IMR-90 (cell line): ENCODE data around the gene ZDHHC8.

Experiments
- CEBPB ChIP-seq: IDR thresholded peaks from 2 replicates; pipeline ENCODE4 v1.6.1; 2012; ENCODE audit warnings: low read depth, low read length, improper control_type of control experiment
- CHD1 ChIP-seq: IDR thresholded peaks from 2 replicates; pipeline ENCODE4 v1.6.1; 2012; ENCODE audit warnings: low read depth, low read length, improper control_type of control experiment
- MAFK ChIP-seq: IDR thresholded peaks from 2 replicates; pipeline ENCODE4 v1.6.1; 2012; ENCODE audit warnings: low read depth, low read length, improper control_type of control experiment
- MAZ ChIP-seq: IDR thresholded peaks from 2 replicates; pipeline ENCODE4 v1.6.1; 2012; ENCODE audit warnings: low read depth, mild to moderate bottlenecking, low read length, improper control_type of control experiment, moderate library complexity, borderline replicate concordance
- POLR2A ChIP-seq: IDR thresholded peaks from 2 replicates; pipeline ENCODE4 v1.6.1; 2012; ENCODE audit warnings: mild to moderate bottlenecking, low read depth, low read length
- RAD21 ChIP-seq: IDR thresholded peaks from 2 replicates; pipeline ENCODE4 v1.6.1; 2012; ENCODE audit warnings: low read length, improper control_type of control experiment
- RCOR1 ChIP-seq: IDR thresholded peaks from 2 replicates; pipeline ENCODE4 v1.6.1; 2012; ENCODE audit warnings: mild to moderate bottlenecking, low read length, improper control_type of control experiment; ENCODE audit not compliant: insufficient replicate concordance
- RFX5 ChIP-seq: IDR thresholded peaks from 2 replicates; pipeline ENCODE4 v1.8.0; 2012; ENCODE audit warnings: low read depth, mild to moderate bottlenecking, low read length, moderate library complexity
- TF ChIP-seq, protein P1 (sequence below): conservative IDR thresholded peaks from 2 replicates; pipeline ENCODE4 v1.5.1; 2012; ENCODE audit warnings: mild to moderate bottlenecking, low read depth, low read length, improper control_type of control experiment
- TF ChIP-seq, protein P2 (sequence below): fragments of 150-350 bp; IDR thresholded peaks from 2 replicates; pipeline ENCODE4 v1.6.1; 2017; ENCODE audit warnings: mild to moderate bottlenecking, antibody characterized with exemption, low read length, low read depth
- TF ChIP-seq, protein P3 (sequence below): fragments of 150-350 bp; IDR thresholded peaks from 2 replicates; pipeline ENCODE4 v1.6.1; 2016; ENCODE audit warnings: low read depth, mild to moderate bottlenecking, low read length, moderate library complexity, borderline replicate concordance

DNA sequence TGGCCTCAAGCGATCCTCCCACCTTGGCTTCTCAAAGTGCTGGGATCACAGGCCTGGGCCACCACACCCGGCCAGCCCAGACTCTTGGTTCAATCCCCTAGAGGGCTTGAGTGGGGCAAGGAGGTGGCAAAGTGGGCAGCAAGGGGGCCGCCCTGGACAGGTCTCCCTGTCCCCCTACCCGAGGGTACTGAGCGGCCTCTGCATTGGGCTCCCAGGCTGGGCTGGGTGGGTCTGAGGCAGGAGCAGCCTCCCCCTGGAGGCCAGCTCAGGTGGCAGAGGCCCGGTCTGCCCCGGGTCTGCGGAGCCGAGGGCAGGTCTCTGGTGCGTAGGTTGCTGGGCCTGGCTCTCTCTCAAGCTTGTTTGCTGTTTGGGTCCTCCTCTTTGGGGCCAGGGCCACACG is 41.6 kb downstream of the ZDHHC8 start:
- TF ChIP-seq, protein P1, sequence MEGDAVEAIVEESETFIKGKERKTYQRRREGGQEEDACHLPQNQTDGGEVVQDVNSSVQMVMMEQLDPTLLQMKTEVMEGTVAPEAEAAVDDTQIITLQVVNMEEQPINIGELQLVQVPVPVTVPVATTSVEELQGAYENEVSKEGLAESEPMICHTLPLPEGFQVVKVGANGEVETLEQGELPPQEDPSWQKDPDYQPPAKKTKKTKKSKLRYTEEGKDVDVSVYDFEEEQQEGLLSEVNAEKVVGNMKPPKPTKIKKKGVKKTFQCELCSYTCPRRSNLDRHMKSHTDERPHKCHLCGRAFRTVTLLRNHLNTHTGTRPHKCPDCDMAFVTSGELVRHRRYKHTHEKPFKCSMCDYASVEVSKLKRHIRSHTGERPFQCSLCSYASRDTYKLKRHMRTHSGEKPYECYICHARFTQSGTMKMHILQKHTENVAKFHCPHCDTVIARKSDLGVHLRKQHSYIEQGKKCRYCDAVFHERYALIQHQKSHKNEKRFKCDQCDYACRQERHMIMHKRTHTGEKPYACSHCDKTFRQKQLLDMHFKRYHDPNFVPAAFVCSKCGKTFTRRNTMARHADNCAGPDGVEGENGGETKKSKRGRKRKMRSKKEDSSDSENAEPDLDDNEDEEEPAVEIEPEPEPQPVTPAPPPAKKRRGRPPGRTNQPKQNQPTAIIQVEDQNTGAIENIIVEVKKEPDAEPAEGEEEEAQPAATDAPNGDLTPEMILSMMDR, result no peak
- TF ChIP-seq RFX5, result no peak
- TF ChIP-seq POLR2A, result no peak
- TF ChIP-seq MAFK, result no peak
- no peak for TF ChIP-seq RCOR1
- TF ChIP-seq, protein P2, sequence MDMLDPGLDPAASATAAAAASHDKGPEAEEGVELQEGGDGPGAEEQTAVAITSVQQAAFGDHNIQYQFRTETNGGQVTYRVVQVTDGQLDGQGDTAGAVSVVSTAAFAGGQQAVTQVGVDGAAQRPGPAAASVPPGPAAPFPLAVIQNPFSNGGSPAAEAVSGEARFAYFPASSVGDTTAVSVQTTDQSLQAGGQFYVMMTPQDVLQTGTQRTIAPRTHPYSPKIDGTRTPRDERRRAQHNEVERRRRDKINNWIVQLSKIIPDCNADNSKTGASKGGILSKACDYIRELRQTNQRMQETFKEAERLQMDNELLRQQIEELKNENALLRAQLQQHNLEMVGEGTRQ, result no peak
- TF ChIP-seq CHD1, result no peak
- TF ChIP-seq MAZ, result no peak
- TF ChIP-seq, protein P3, sequence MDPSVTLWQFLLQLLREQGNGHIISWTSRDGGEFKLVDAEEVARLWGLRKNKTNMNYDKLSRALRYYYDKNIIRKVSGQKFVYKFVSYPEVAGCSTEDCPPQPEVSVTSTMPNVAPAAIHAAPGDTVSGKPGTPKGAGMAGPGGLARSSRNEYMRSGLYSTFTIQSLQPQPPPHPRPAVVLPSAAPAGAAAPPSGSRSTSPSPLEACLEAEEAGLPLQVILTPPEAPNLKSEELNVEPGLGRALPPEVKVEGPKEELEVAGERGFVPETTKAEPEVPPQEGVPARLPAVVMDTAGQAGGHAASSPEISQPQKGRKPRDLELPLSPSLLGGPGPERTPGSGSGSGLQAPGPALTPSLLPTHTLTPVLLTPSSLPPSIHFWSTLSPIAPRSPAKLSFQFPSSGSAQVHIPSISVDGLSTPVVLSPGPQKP, result no peak
- no peak for TF ChIP-seq RAD21
- no peak for TF ChIP-seq CEBPB
